Neuronal stem cell (in vitro differentiated cells): ENCODE results near the gene LSMEM2.

Experiments used
- DNase-seq: peaks from one replicate; pipeline ENCODE4 v3.0.0-alpha.2; 2013; ENCODE audit warnings: low spot score
- H2AFZ ChIP-seq: one replicate; pipeline ENCODE4 v1.6.1; 2013; ENCODE audit warnings: mild to moderate bottlenecking, low read length, inconsistent platforms
- H2AK5ac ChIP-seq: 2 replicates; pipeline ENCODE4 v1.6.1; 2013; ENCODE audit warnings: low read depth, mild to moderate bottlenecking, inconsistent platforms, low read length, moderate library complexity, mixed read lengths
- H2BK120ac ChIP-seq: 2 replicates; pipeline ENCODE4 v1.6.1; 2013; ENCODE audit warnings: low read depth, mild to moderate bottlenecking, inconsistent platforms, low read length, moderate library complexity, mixed read lengths
- H2BK12ac ChIP-seq: one replicate; pipeline ENCODE4 v1.6.1; 2013; ENCODE audit warnings: low read length, inconsistent platforms
- H2BK15ac ChIP-seq: 2 replicates; pipeline ENCODE4 v1.6.1; 2013; ENCODE audit warnings: mild to moderate bottlenecking, low read length, inconsistent platforms, mixed read lengths
- H2BK5ac ChIP-seq: one replicate; pipeline ENCODE4 v1.6.1; 2013; ENCODE audit warnings: inconsistent platforms, mild to moderate bottlenecking, low read length, moderate library complexity
- H3K14ac ChIP-seq: one replicate; pipeline ENCODE4 v1.6.1; 2013; ENCODE audit warnings: low read length, inconsistent platforms
- H3K18ac ChIP-seq: 2 replicates; pipeline ENCODE4 v1.6.1; 2013; ENCODE audit warnings: low read length, inconsistent platforms
- H3K23ac ChIP-seq: 2 replicates; pipeline ENCODE4 v1.6.1; 2013; ENCODE audit warnings: low read depth, mild to moderate bottlenecking, mixed read lengths, low read length, inconsistent platforms; ENCODE audit not compliant: poor library complexity
- H3K27ac ChIP-seq: replicated peaks from 3 replicates; pipeline ENCODE4 v1.5.1; 2013; ENCODE audit warnings: low read length, inconsistent platforms
- H3K27me3 ChIP-seq, 3 experiments: 2 replicates each; pipeline ENCODE4 v1.6.1; 2013; ENCODE audit warnings: low read length in 3 of 3, mild to moderate bottlenecking in 2 of 3, inconsistent platforms in 1 of 3, low read depth in 1 of 3, mixed read lengths in 1 of 3, moderate library complexity in 1 of 3; ENCODE audit not compliant: control insufficient read depth in 3 of 3, insufficient read depth in 3 of 3
- H3K36me3 ChIP-seq, 2 donors: replicated peaks in 1 of 2; 2 replicates each; pipeline ENCODE4 v1.6.1; 2013; ENCODE audit warnings: low read length in 2 of 2; ENCODE audit not compliant: control insufficient read depth in 2 of 2, insufficient read depth in 2 of 2
- H3K4ac ChIP-seq: 2 replicates; pipeline ENCODE4 v1.6.1; 2013; ENCODE audit warnings: inconsistent platforms, mild to moderate bottlenecking, low read length, moderate library complexity
- H3K4me1 ChIP-seq, 2 donors: 1 replicate in 1 of 2; 2 replicates in 1 of 2; pipeline ENCODE4 v1.6.1; 2013; ENCODE audit warnings: low read length in 2 of 2, low read depth in 1 of 2; ENCODE audit not compliant: control insufficient read depth in 2 of 2, insufficient read depth in 1 of 2
- H3K4me2 ChIP-seq: one replicate; pipeline ENCODE4 v1.6.1; 2013; ENCODE audit warnings: mild to moderate bottlenecking, low read length, inconsistent platforms; ENCODE audit not compliant: insufficient read depth, poor library complexity, severe bottlenecking
- H3K4me3 ChIP-seq, 2 donors: 2 replicates each; pipeline ENCODE4 v1.5.1; 2013; ENCODE audit warnings: low read length in 2 of 2, mild to moderate bottlenecking in 2 of 2, inconsistent platforms in 1 of 2, moderate library complexity in 1 of 2
- H3K79me1 ChIP-seq: one replicate; pipeline ENCODE4 v1.6.1; 2013; ENCODE audit warnings: low read depth, mild to moderate bottlenecking, inconsistent platforms, low read length, moderate library complexity
- H3K9ac ChIP-seq: one replicate; pipeline ENCODE4 v1.6.1; 2013; ENCODE audit warnings: mild to moderate bottlenecking, low read depth, low read length, inconsistent platforms; ENCODE audit not compliant: poor library complexity
- H3K9me3 ChIP-seq, 2 donors: replicated peaks in 1 of 2; 2 replicates each; pipeline versions ENCODE3 to v1.6.1; 2013; ENCODE audit warnings: low read length in 2 of 2, mild to moderate bottlenecking in 2 of 2, inconsistent platforms in 1 of 2, low read depth in 1 of 2, mixed read lengths in 1 of 2, moderate library complexity in 1 of 2; ENCODE audit not compliant: control insufficient read depth in 2 of 2, insufficient read depth in 1 of 2
- H4K8ac ChIP-seq: one replicate; pipeline ENCODE4 v1.6.1; 2013; ENCODE audit warnings: low read depth, mild to moderate bottlenecking, inconsistent platforms, low read length, moderate library complexity
- H4K91ac ChIP-seq: one replicate; pipeline ENCODE4 v1.6.1; 2013; ENCODE audit warnings: low read length, low read depth, mild to moderate bottlenecking, inconsistent platforms; ENCODE audit not compliant: poor library complexity
- WGBS, 2 donors: extraction: QIAGEN DNeasy Blood & Tissue Kit; methylation state at CpG; one replicate each; pipeline ENCODE4 v1.1.7; 2013; ENCODE audit warnings: missing lambda C conversion rate in 2 of 2, mixed read lengths in 1 of 2; ENCODE audit not compliant: insufficient read length in 2 of 2, insufficient replicate concordance in 1 of 2; ENCODE audit errors: extremely low coverage in 2 of 2; 5-methylcytosine and 5-hydroxymethylcytosine counted together

The LSMEM2 gene

DNA sequence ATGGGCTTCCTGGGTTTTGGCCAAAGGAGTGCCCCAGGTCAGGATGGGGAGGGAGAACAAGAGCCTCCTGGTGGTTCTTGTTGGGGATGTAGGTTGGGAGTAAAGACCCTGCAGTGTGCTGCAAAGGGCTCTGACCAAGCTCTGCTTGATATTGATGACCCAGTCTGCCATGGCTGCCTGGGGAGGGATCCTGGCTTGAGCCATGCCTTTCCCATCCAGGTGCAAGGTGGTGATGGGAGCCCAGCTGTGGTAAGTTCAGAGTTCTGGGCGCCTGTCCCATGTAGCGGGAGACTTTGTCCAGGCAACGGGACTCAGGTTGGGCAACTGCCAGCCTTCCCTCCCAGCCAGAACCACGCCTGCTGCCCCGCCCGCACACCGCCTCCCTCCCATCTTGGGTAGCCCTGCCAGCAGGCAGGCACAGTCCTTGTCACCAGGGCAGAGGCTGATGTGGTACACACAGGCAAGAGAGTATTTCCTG, 40.3 kb upstream of the LSMEM2 start:
- peak overlapping the region; percentile 75 for H3K27ac ChIP-seq
- WGBS, 2 donors = no CpG with 5 or more reads among the region's 7 CpGs
- peak overlapping the region; percentile 10 for H3K14ac ChIP-seq
- peaks cover 11% of the 10 kb centered on the region for H3K79me1 ChIP-seq
- no peak overlapping the region for H2BK15ac ChIP-seq
- peak overlapping the region; percentile 89 for H3K4me2 ChIP-seq
- H3K4ac ChIP-seq = no peak overlapping the region
- H3K27me3 ChIP-seq = no peaks in the 10 kb centered on the region
- no peak overlapping the region for H3K23ac ChIP-seq
- H2BK120ac ChIP-seq = no peak overlapping the region
- H2AFZ ChIP-seq = no peak overlapping the region
- H3K18ac ChIP-seq = peak overlapping the region; percentile 5
- H3K9me3 ChIP-seq = no peaks in the 10 kb centered on the region
- no peak for DNase-seq
- H3K4me1 ChIP-seq = peaks cover 48 to 56% of the 10 kb centered on the region in 2 donors
- H3K4me3 ChIP-seq = peak overlapping the region; percentile 90 to 94
- peaks cover 4 to 39% of the 10 kb centered on the region in 2 donors for H3K36me3 ChIP-seq
- peak overlapping the region; percentile 88 for H3K9ac ChIP-seq
- peak overlapping the region; percentile 74 for H4K91ac ChIP-seq
- no peak overlapping the region for H2BK5ac ChIP-seq
- peak overlapping the region; percentile 14 for H2BK12ac ChIP-seq
- no peak overlapping the region for H4K8ac ChIP-seq
- H2AK5ac ChIP-seq = peak overlapping the region; percentile 59

- H3K9ac ChIP-seq = no peak overlapping the region
- no peak overlapping the region for H3K23ac ChIP-seq
- H3K4me1 ChIP-seq = peaks cover 46 to 60% of the 10 kb centered on the region in 2 donors
- no peak overlapping the region for H2BK120ac ChIP-seq
- peak overlapping the region; percentile 75 for H3K27ac ChIP-seq
- no peaks in the 10 kb centered on the region for H3K27me3 ChIP-seq
- no peak overlapping the region for H2BK12ac ChIP-seq
- no peak overlapping the region for H3K4ac ChIP-seq
- peaks cover 5 to 47% of the 10 kb centered on the region in 2 donors for H3K36me3 ChIP-seq
- no peak overlapping the region for H4K91ac ChIP-seq
- no peaks in the 10 kb centered on the region for H3K9me3 ChIP-seq
- no peak overlapping the region for H2AFZ ChIP-seq
- H2BK5ac ChIP-seq = no peak overlapping the region
- no peak overlapping the region for H4K8ac ChIP-seq
- H3K4me3 ChIP-seq = no peak overlapping the region
- H3K18ac ChIP-seq = peak overlapping the region; percentile 50
- H3K14ac ChIP-seq = no peak overlapping the region
- peaks cover 12% of the 10 kb centered on the region for H3K79me1 ChIP-seq
- WGBS, 2 donors = no CpG with 5 or more reads among the region's 4 CpGs
- no peak overlapping the region for H2BK15ac ChIP-seq
- H3K4me2 ChIP-seq = peak overlapping the region; percentile 38
- no peak for DNase-seq
- H2AK5ac ChIP-seq = no peak overlapping the region
Observed at GRCh38 chr3:50239649-50240048, 39.2 kb upstream of the LSMEM2 start.

DNA sequence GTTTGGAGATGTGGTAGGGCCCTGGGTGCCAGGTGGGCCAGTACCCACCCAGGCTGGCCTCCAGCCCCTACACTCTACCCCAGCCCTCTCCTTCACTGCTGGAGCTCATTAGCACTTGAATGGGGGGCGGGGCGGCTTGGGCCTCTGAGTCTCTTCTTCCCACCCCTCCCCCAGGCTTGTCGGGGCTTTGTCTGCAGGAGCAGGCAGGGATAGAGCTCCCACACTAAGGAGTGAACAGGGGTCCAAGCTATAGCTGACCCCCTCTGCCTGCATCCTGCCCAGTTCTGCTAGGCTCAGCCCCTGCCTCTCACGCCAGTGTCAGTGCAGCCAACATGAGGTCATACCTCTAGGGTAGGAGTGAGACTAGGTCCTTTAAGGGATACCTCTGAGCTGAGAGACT, 37.7 kb upstream of the LSMEM2 start:
- DNase-seq = peak; percentile 87
- peak overlapping the region; percentile 96 for H3K27ac ChIP-seq
- H3K9me3 ChIP-seq = no peaks in the 10 kb centered on the region
- H4K91ac ChIP-seq = no peak overlapping the region
- peaks cover 14% of the 10 kb centered on the region for H3K79me1 ChIP-seq
- no peak overlapping the region for H3K14ac ChIP-seq
- whole genome bisulfite sequencing, 2 donors = no CpG with 5 or more reads among the region's 4 CpGs
- H3K18ac ChIP-seq = peak overlapping the region; percentile 97
- H3K4ac ChIP-seq = no peak overlapping the region
- peak overlapping the region in 1 of 2 donors; percentile 51 for H3K4me3 ChIP-seq
- no peak overlapping the region for H2BK120ac ChIP-seq
- peak overlapping the region; percentile 59 for H3K4me2 ChIP-seq
- H2BK5ac ChIP-seq = peak overlapping the region; percentile 99
- H2AK5ac ChIP-seq = peak overlapping the region; percentile 100
- H3K9ac ChIP-seq = peak overlapping the region; percentile 61
- no peak overlapping the region for H4K8ac ChIP-seq
- peak overlapping the region; percentile 78 for H2BK12ac ChIP-seq
- peaks cover 5 to 49% of the 10 kb centered on the region in 2 donors for H3K36me3 ChIP-seq
- no peak overlapping the region for H2AFZ ChIP-seq
- peaks cover 54 to 63% of the 10 kb centered on the region in 2 donors for H3K4me1 ChIP-seq
- H2BK15ac ChIP-seq = peak overlapping the region; percentile 98
- H3K27me3 ChIP-seq = no peaks in the 10 kb centered on the region
- H3K23ac ChIP-seq = peak overlapping the region; percentile 56

DNA sequence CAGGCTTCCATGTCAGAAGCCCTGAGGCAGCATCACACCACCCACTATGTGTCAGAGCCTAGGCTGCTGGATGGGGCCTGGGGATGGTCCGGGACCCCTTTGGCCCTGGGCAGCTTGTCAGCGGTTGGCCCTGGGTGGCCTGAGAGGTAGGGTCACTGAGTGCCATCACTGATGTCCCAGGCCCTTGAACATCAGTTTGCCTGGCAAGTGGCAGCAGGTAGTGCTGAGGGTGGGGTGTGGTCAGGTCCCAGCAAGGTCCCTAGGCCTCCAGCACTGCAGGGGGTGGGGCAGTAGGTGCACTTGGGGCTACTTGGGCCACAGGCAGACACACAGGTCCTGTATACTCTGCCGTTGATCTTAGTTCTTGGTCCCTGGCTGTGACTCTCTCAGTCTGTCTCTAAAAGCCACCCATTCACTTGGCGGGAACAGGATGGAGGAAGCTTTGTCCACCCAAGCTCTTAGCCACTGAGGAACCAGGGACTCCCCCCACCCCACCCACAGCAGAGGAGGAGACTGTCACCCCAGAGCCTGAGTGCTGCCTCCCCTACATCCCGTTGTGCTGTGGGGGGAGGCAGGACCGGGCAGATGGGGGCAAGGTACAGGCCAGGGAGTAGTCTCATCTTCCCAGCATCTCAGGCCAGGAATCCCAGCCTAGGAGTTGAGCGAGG, 37.0 kb upstream of the LSMEM2 start:
- H4K91ac ChIP-seq = peak overlapping the region; percentile 98
- no CpG with 5 or more reads among the region's 7 CpGs for WGBS, 2 donors
- H3K27ac ChIP-seq = peak overlapping the region; percentile 96
- H3K23ac ChIP-seq = peak overlapping the region; percentile 29
- peak overlapping the region; percentile 98 for H2BK12ac ChIP-seq
- H3K4me2 ChIP-seq = peak overlapping the region; percentile 51
- H3K27me3 ChIP-seq = no peaks in the 10 kb centered on the region
- peak overlapping the region; percentile 99 for H2BK5ac ChIP-seq
- peak overlapping the region; percentile 78 for H3K14ac ChIP-seq
- H3K4me3 ChIP-seq = peak overlapping the region in 1 of 2 donors; percentile 51
- peak overlapping the region; percentile 89 for H3K4ac ChIP-seq
- H3K79me1 ChIP-seq = peaks cover 17% of the 10 kb centered on the region
- peaks cover 60 to 69% of the 10 kb centered on the region in 2 donors for H3K4me1 ChIP-seq
- peak overlapping the region; percentile 100 for H2AK5ac ChIP-seq
- no peak overlapping the region for H2AFZ ChIP-seq
- peak overlapping the region; percentile 92 for H3K18ac ChIP-seq
- H4K8ac ChIP-seq = peak overlapping the region; percentile 70
- H3K9me3 ChIP-seq = no peaks in the 10 kb centered on the region
- DNase-seq = no peak
- H2BK120ac ChIP-seq = peak overlapping the region; percentile 83
- peak overlapping the region; percentile 61 for H3K9ac ChIP-seq
- peaks cover 5 to 52% of the 10 kb centered on the region in 2 donors for H3K36me3 ChIP-seq
- H2BK15ac ChIP-seq = peak overlapping the region; percentile 98
